ENCODE measurements around the gene TSPAN18.

GRCh38 chr11:44835296-44835695, 108.5 kb downstream of the TSPAN18 start:
- TF ChIP-seq CTCF (IDR thresholded peaks at IDR 0.05), result no peak
- TF ChIP-seq EP300 (IDR thresholded peaks at IDR 0.05; ENCODE audit: low read depth), result no peak
- no peak for TF ChIP-seq POLR2A (IDR thresholded peaks at IDR 0.05)

Measured in transverse colon (tissue), 3 donors.